NCI-H1417 treated with DMSO at 0.1 percent for 48 hours (cell line): ENCODE data around the gene ZNF324B.
"Not testable (repeated sequence)": the region's sequence is repeated elsewhere in the genome, so short reads cannot be mapped to it uniquely, and the experiment has no call there.

Experiments
- DNase-seq: peaks from one replicate; lab custom pipeline; 2025; lab: John Stamatoyannopoulos, UW

Gene ZNF324B

GRCh38 chr19:58455306-58455705 lies 3.9 kb downstream of the ZNF324B start:
- no peak for DNase-seq

- DNase-seq: no peak
These were observed 4.7 kb downstream of the ZNF324B start for GRCh38 chr19:58456111-58456510.

- DNase-seq: no peak
These were observed 8.6 kb downstream of the ZNF324B start for GRCh38 chr19:58460039-58460438.

GRCh38 chr19:58466089-58466759 lies 14.8 kb downstream of the ZNF324B start:
- DNase-seq: no peak

GRCh38 chr19:58466760-58467589 lies 15.6 kb downstream of the ZNF324B start, which contains the start of gene ZNF324:
TSS of gene ZNF324 (plus strand) at chr19:58467080. CDS start at chr19:58469186, 2,106 bp downstream.
- peak; percentile 74 for DNase-seq

- DNase-seq: no peak
These were observed 16.9 kb downstream of the ZNF324B start for GRCh38 chr19:58468216-58468839.

- no peak for DNase-seq
These were observed 18.0 kb downstream of the ZNF324B start for GRCh38 chr19:58469241-58470013.

GRCh38 chr19:58470837-58471543 lies 19.6 kb downstream of the ZNF324B start:
- not testable (repeated sequence) for DNase-seq

- DNase-seq: no peak
These were observed 20.3 kb downstream of the ZNF324B start for GRCh38 chr19:58471736-58472135.

GRCh38 chr19:58473775-58474174 lies 22.4 kb downstream of the ZNF324B start:
- DNase-seq: no peak

- no peak for DNase-seq
These were observed 23.0 kb downstream of the ZNF324B start for GRCh38 chr19:58474291-58474996.

GRCh38 chr19:58474997-58475713 lies 23.7 kb downstream of the ZNF324B start:
- no peak for DNase-seq

- peak; percentile 80 for DNase-seq
These were observed 24.5 kb downstream of the ZNF324B start, which contains the start of gene ZNF446 for GRCh38 chr19:58475714-58476497. TSS of gene ZNF446 (plus strand) at chr19:58476352. CDS start at chr19:58477219, 867 bp downstream.

GRCh38 chr19:58476498-58477015 lies 25.1 kb downstream of the ZNF324B start:
- DNase-seq: no peak

GRCh38 chr19:58477130-58477529 lies 25.7 kb downstream of the ZNF324B start:
- DNase-seq: no peak

- no peak for DNase-seq
These were observed 26.4 kb downstream of the ZNF324B start for GRCh38 chr19:58477871-58478270.

- no peak for DNase-seq
These were observed 27.9 kb downstream of the ZNF324B start for GRCh38 chr19:58479303-58479702.

- no peak for DNase-seq
These were observed 28.5 kb downstream of the ZNF324B start for GRCh38 chr19:58479736-58480480.
